GM18909 (cell line): ENCODE data around the gene CA7.
"Not testable (repeated sequence)": the region's sequence is repeated elsewhere in the genome, so short reads cannot be mapped to it uniquely, and the experiment has no call there.

ENCODE experiments used
- ATAC-seq: cut with Tn5 transposase; IDR thresholded peaks from one replicate; pipeline ENCODE4 v1.9.1; 2021; ENCODE audit warnings: mild to moderate bottlenecking; ENCODE audit not compliant: unreplicated experiment, poor library complexity

The CA7 gene

DNA sequence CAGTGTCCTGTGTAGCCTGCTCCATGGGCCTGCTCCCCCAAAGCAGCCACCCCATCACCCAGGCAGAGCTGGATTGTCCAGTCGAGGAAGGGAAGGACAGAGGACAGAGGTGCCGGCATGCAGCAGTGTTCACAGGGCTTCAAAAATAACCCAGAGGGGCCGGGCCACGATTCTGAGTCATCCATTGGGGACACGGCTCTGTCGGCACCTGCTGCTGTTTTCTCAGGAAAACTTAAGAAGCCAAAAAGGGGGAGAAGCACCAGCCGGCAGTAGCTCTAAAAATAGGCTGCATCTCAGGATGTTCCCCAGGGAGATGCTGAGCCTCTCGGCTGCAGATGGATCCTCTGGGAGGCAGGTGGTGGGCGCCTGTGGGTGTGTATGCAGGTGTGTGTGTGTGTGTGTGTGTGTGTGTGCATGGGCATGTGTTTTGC is 1.6 kb downstream of the CA7 start:
- no peak for ATAC-seq

DNA sequence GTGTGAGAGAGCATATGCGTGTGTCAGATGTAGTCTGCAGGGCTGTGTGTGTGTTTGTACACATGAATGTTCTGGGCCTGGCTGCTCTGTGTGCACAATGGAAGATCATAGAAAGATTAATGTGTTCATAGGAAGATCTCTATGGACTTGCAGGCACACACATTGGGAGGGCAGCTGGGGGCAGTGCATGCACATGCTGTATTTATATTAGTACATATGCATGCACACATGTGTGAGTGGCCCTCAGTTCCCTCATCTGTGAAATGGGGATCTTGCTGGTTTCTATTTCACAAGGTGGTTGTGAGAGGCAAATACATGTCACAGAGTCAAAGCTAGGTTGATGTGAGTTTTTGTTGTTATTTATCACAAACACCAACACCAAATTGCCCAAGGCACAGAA is 2.1 kb downstream of the CA7 start:
- no peak for ATAC-seq

- no peak for ATAC-seq
These were observed 2.6 kb downstream of the CA7 start for GRCh38 chr16:66846831-66847230.

DNA sequence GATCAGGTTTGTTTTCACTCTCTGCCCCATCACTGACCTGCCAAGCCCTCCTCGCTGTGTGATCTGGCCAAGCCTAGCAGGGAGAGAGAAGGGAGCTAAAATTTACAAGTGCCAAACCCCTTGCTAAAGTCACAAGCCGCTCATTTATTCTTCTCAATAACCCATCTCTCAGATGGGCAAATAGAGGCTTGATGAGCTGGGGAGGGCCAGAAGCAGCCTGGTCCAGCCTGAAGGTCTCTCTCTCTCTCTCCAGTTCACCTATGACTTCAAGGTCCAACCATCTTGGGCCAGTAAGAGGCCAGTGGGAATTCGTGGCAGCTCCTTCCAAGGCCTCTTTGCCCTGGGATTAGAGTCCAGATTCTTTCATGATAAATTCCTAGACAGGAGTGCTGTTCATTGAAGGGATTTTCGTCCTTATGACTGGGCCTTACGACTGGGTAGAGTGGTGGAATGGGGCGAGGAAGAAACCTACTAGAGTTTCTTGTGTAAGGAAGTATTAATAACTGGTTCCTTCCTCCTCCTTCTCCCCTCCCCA is 3.4 kb downstream of the CA7 start:
- no peak for ATAC-seq

DNA sequence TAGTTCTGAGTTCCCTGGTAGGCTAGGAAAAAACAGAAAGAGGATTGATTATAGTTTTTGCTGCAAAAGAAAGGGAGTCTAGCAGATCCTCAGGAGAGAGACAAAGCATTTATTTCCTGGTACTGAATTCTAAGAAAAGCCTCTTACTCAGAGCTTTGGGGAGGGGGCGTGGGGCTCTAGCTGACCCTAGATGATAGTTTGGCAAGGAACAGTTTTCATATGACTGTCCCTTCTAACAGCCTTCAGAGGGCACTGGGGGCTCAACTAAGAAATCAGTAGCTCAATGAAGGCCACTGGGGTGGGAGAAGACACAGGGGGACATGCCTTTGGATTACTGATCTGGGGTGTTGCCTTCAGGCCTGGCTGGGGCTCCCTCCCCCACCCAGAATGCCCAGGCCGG is 4.0 kb downstream of the CA7 start:
- ATAC-seq: no peak

- no peak for ATAC-seq
These were observed 4.8 kb downstream of the CA7 start for GRCh38 chr16:66849021-66849420.

DNA sequence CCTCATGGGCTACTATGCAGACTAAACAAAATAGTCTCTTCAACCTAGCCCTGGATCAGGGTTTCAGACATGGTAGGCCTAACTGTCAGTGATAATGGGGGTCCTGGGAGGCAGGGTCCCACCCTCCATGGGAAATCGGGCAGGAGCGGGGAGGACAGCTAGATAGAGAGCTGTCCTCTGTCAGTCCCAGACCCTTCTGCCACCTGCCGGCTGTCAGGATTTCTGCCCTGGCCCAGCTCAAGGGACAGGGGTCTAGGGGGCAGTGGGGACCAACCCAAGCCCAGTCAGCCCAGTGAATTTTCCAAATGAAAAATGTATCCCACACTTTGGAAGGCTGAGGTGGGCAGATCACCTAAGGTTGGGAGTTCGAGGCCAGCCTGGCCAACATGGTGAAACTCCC is 5.3 kb downstream of the CA7 start:
- no peak for ATAC-seq

GRCh38 chr16:66850115-66850815 is 6.1 kb downstream of the CA7 start:
- ATAC-seq: no peak

DNA sequence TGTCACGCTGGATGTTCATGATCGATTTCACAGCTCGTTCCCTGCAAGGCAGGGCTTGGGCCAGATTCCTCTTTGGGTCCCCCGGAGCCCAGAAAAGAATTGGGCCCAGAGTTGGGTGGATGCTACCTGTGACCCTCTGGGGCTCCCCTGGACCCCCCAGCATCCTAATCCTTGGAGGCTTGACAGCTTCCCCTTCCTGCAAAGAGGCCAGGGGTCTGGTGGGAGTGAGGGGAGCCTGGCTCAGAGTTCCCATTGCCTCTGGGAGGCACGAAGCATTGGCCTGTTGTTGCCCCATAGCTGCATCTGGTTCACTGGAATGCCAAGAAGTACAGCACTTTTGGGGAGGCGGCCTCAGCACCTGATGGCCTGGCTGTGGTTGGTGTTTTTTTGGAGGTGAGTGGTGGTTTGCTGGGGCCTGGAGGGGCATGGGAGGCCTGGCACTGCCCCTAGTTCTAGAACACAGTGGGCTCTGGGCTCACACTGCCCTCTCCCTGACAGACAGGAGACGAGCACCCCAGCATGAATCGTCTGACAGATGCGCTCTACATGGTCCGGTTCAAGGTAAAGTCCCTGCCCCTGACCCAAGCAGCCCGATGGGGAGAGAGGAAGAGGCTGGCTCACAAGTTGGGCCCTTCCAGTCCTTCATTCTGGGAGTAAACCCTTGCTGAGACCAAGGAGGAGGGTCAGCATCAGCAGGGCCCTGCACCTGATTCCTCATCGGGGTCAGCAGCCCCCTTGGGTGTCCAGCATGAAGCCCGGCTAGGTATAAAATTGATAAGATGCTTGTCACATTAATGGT is 7.2 kb downstream of the CA7 start:
- no peak for ATAC-seq

DNA sequence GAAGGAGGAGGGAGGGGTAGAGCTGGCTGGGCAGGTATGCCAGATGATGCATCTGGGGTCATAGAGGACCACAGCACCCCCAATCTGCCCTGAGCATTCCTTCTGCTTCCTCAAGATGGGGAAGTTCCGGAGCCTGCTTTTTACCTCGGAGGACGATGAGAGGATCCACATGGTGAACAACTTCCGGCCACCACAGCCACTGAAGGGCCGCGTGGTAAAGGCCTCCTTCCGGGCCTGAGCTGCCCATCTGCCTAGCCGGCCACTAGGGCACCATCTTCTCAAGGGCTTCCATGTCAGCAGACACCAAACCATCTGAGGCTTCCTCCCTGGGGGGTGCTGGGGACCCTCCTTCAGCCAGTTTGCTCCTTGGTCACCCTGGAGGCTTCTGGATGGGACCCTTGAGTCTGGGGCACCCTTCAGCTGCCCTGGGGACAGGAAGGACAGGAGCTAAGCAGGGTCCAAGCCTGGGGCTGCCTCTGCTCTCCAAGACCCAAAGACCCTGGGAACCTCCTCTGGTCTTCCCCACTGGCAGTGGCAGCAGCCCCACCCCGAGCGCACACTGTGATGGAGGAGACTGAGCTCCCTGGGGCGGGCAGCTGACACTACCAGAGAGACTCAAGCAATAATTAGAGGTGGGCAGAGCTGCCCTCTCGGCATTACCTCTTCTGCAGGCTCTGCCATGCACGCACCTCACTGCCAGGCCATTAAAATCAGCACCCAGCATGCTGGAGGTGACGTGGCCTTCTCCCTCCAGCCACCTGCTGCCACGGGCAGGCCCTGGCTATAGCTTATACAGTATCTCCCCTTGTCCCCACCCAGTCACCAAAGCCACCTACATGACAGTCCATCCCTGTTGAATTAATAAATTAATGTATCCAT is 9.3 kb downstream of the CA7 start:
- no peak for ATAC-seq

GRCh38 chr16:66856184-66856730 is 12.0 kb downstream of the CA7 start:
- no peak for ATAC-seq

- ATAC-seq: no peak
These were observed 12.6 kb downstream of the CA7 start for GRCh38 chr16:66856801-66857200.

- no peak for ATAC-seq
These were observed 13.2 kb downstream of the CA7 start for GRCh38 chr16:66857437-66857836.

DNA sequence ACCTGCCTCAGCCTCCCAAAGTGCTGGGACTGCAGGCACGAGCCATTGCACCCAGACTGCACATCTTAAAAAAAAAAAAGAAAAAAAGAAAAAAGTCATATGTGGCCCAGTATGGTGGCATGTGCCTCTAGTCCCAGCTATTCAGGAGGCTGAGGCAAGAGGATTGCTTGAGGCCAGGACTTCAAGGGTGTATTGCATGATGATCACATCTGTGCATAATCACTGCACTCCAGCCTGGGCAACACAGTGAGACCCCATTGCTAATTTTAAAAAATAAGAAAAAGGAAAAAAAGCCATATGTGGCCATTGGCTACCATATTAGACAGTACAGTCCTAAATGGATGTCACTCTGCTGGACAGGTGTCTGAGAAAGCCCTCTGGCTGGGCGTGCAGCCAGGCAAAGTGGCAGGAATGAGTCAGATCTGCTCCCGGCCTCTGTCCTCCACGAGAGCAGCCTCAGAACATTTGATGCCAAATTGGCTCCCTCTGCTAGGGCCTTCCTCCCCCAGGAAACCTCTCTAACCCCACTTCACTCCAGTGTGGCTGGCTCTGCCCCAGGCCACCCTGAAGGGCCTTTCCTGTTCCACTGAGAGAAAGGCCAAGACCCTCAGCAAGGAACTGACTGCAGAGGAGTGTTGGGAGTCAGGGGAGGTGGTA is 14.7 kb downstream of the CA7 start:
- no peak for ATAC-seq

DNA sequence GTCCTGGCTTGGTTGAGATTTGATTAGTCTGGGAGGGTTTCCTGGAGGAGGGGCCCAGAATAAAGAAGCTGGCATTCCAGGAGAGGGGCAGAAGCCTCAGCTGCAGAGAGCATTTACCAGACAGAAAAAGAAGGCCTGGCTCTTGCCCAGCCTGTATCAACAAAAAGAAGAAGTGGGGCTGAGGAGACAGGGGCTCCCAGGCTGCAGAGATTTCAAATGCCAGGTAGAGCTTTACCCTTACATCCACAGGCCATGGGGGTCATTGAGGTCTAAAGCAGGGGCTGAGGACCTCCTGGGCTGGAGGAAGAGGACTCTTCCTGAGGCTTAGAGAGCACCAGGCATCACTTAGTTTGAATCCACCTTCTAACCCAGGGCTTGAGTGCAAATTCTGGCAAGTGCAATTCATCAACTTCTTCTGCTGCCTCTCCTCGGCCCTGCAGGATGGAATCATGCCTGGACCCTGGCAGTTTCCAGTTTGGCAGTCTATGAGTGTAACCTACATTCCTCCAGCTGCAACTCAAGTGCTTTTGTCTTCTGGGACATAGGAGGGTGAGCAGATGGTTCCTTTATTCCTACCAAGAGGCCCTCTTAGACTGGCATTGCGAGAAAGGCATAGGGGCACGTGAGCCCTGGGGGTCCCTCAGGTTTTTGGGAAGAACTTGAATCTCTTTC is 15.3 kb downstream of the CA7 start:
- no peak for ATAC-seq

GRCh38 chr16:66862023-66862520 is 17.9 kb downstream of the CA7 start:
- no peak for ATAC-seq

DNA sequence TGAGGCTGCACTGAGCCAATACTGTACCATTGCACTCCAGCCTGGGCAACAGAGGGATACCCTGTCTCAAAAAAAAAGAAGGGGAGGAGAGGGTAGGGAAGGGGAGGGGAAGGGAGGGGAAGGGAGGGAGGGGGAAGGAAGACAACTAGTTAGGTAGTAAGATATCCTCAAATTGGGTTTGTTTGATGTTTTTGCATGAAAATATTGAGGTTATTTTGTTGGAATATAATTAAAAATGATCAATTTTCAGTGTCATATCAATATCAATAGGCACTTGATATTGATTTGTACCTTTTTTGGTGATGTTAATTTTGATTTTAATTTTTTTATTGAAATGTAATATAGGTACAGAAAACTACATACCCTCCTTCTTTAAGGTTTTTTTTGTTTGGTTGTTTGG is 19.5 kb downstream of the CA7 start:
- no peak for ATAC-seq

GRCh38 chr16:66869424-66869823 is 25.2 kb downstream of the CA7 start:
- no peak for ATAC-seq

- ATAC-seq: not testable (repeated sequence)
These were observed 27.1 kb downstream of the CA7 start for GRCh38 chr16:66871363-66871762.
